CD4-positive, CD25-positive, alpha-beta regulatory T cell (primary cell): ENCODE data around the gene GNAT2. TPM values are rescaled to one million over a fixed set of nuclear protein-coding genes. Genes with fewer than 3 reads are reported as not detected.
A peak's percentile ranks its signal among the peaks of the same experiment; 100 is the strongest.

Experiments used
- ATAC-seq, 2 donors: fragments of 150-1000 bp; cut with Tn5 transposase; one replicate each; pipeline ENCODE4 v1.10.0; 2021; ENCODE audit warnings: low read depth in 2 of 2, moderate number of reproducible peaks in 2 of 2, moderate library complexity in 1 of 2
- DNase-seq, 3 donors: peaks; one replicate each; pipeline versions ENCODE4 v3.0.0 to v3.0.0-alpha.2; 2012 to 2022; ENCODE audit warnings: mixed read lengths in 1 of 3
- H3K27ac ChIP-seq: one replicate; pipeline ENCODE4 v1.7.0; 2013; ENCODE audit warnings: mild to moderate bottlenecking, low read length; ENCODE audit not compliant: insufficient read depth, poor library complexity, severe bottlenecking
- H3K27me3 ChIP-seq: one replicate; pipeline ENCODE4 v1.7.0; 2013; ENCODE audit warnings: low read length; ENCODE audit not compliant: control insufficient read depth, insufficient read depth
- H3K36me3 ChIP-seq: one replicate; pipeline ENCODE4 v1.7.0; 2013; ENCODE audit warnings: mild to moderate bottlenecking, low read length, moderate library complexity; ENCODE audit not compliant: control insufficient read depth, insufficient read depth
- H3K4me1 ChIP-seq: 2 replicates; pipeline ENCODE4 v1.7.0; 2013; ENCODE audit warnings: mild to moderate bottlenecking, low read length; ENCODE audit not compliant: insufficient read depth, control insufficient read depth, poor library complexity, severe bottlenecking
- H3K4me3 ChIP-seq: one replicate; pipeline ENCODE4 v1.7.0; 2013; ENCODE audit warnings: low read depth, mild to moderate bottlenecking, low read length, moderate library complexity
- H3K9me3 ChIP-seq, 2 experiments: 1 replicate in 1 of 2; 2 replicates in 1 of 2; pipeline ENCODE4 v1.7.0; 2013; ENCODE audit warnings: low read length in 2 of 2, mild to moderate bottlenecking in 1 of 2, moderate library complexity in 1 of 2; ENCODE audit not compliant: control insufficient read depth in 2 of 2
- H3K27ac Mint-ChIP-seq, 3 donors: one replicate each; pipeline ENCODE4 v1.8.0; 2020 to 2022; ENCODE audit warnings: mild to moderate bottlenecking in 3 of 3, mixed read lengths in 3 of 3, moderate library complexity in 2 of 3
- H3K27me3 Mint-ChIP-seq: one replicate; pipeline ENCODE4 v1.8.0; 2022; ENCODE audit warnings: mild to moderate bottlenecking, mixed read lengths
- H3K36me3 Mint-ChIP-seq: one replicate; pipeline ENCODE4 v1.8.0; 2020; ENCODE audit warnings: mixed read lengths
- H3K4me1 Mint-ChIP-seq, 4 donors: one replicate each; pipeline ENCODE4 v1.8.0; 2020 to 2022; ENCODE audit warnings: mixed read lengths in 4 of 4, mild to moderate bottlenecking in 1 of 4
- H3K4me3 Mint-ChIP-seq, 4 donors: one replicate each; pipeline ENCODE4 v1.8.0; 2020 to 2022; ENCODE audit warnings: mild to moderate bottlenecking in 4 of 4, mixed read lengths in 4 of 4, moderate library complexity in 3 of 4
- H3K9me3 Mint-ChIP-seq, 7 donors: one replicate each; pipeline ENCODE4 v1.8.0; 2020 to 2022; ENCODE audit warnings: mixed read lengths in 7 of 7, mild to moderate bottlenecking in 3 of 7, moderate library complexity in 2 of 7
- polyA plus RNA-seq, 4 donors: library from polyadenylated mRNA; unstranded; fragments of 300-500 nt; fragmentation: Illumina TruSeq; gene quantifications; one replicate each; pipeline ENCODE4 v1.2.3, GENCODE V29; 2021
- total RNA-seq: library from RNA; stranded (reverse); gene quantifications from one replicate; pipeline ENCODE4 v1.2.3, GENCODE V29; 2022

The GNAT2 gene
- total and polyA plus RNA-seq, 5 donors from 2014 or later: 0.40 TPM; not detected in 4

GRCh38 chr1:109641078-109641740 lies 21.8 kb upstream of the GNAT2 start:
- H3K36me3 ChIP-seq: no peaks in the 10 kb centered on the region
- H3K27me3 Mint-ChIP-seq: peaks cover 8% of the 10 kb centered on the region
- no peaks in the 10 kb centered on the region for H3K9me3 ChIP-seq
- no peak overlapping the region for H3K27ac Mint-ChIP-seq
- no peak overlapping the region for H3K27ac ChIP-seq
- peaks cover 13% of the 10 kb centered on the region for H3K4me1 ChIP-seq
- no peak overlapping the region for H3K4me3 Mint-ChIP-seq
- peaks cover 0 to 11% (median 4%) of the 10 kb centered on the region in 4 donors for H3K4me1 Mint-ChIP-seq
- no peaks in the 10 kb centered on the region for H3K27me3 ChIP-seq
- no peak overlapping the region for H3K4me3 ChIP-seq
- no peak for DNase-seq
- ATAC-seq: no peak
- no peaks in the 10 kb centered on the region for H3K36me3 Mint-ChIP-seq
- H3K9me3 Mint-ChIP-seq: peaks cover 0 to 1% (median 0%) of the 10 kb centered on the region in 7 donors

DNA sequence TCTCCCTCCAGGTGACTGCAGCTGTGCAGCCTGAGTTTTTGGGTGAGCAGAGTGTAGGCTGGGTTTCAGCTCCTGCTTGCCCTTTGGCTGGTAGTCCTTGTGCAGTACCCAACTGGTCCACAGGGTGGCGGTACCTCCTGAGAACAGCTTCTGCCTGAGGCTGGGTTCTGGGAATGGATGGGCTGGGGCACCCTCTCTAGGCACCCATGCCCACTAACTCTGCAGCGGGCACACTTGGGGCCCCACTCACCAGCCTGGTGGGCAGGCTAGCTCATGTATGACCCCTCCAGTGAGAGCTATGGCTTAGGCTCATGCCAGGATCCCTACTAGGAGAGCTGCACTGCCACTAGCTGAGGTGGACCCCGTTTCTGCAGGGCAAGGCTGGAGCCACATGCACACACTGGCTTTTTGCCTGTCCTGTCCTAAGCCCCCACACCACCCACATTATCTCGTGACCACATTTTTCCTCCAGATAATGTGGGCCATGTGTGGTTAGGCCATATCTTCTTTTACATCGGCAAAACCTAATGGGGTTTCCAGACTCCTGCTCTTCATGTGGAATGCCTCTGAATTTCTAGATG lies 21.0 kb upstream of the GNAT2 start:
- Histone ChIP-seq H3K27me3 (no peaks in the 10 kb centered on the region), H3K9me3 (no peaks in the 10 kb centered on the region), H3K36me3 (no peaks in the 10 kb centered on the region), H3K4me1 (peaks cover 13% of the 10 kb centered on the region), H3K4me3 (no peak overlapping the region), H3K27ac (no peak overlapping the region)
- no peaks in the 10 kb centered on the region for H3K36me3 Mint-ChIP-seq
- H3K9me3 Mint-ChIP-seq: peaks cover 0 to 1% (median 0%) of the 10 kb centered on the region in 7 donors
- H3K4me3 Mint-ChIP-seq: no peak overlapping the region
- ATAC-seq: peak; percentile 72 to 81
- H3K27me3 Mint-ChIP-seq: peaks cover 8% of the 10 kb centered on the region
- H3K4me1 Mint-ChIP-seq: peaks cover 0 to 11% (median 4%) of the 10 kb centered on the region in 4 donors
- DNase-seq: peak; percentile 75 to 80 (median 77)
- H3K27ac Mint-ChIP-seq: peak overlapping the region in 1 of 3 donors; percentile 20

- ATAC-seq: no peak
- no peak overlapping the region for H3K27ac ChIP-seq
- Mint-ChIP-seq H3K4me3 (no peak overlapping the region), H3K4me1 (peaks cover 0 to 14% (median 5%) of the 10 kb centered on the region in 4 donors), H3K27me3 (peaks cover 8% of the 10 kb centered on the region), H3K27ac (no peak overlapping the region), H3K9me3 (peaks cover 0 to 1% (median 0%) of the 10 kb centered on the region in 7 donors), H3K36me3 (no peaks in the 10 kb centered on the region)
- no peaks in the 10 kb centered on the region for H3K27me3 ChIP-seq
- no peak for DNase-seq
- peaks cover 16% of the 10 kb centered on the region for H3K4me1 ChIP-seq
- H3K4me3 ChIP-seq: no peak overlapping the region
- no peaks in the 10 kb centered on the region for H3K36me3 ChIP-seq
- H3K9me3 ChIP-seq: no peaks in the 10 kb centered on the region
Measured at GRCh38 chr1:109639841-109640184, 20.4 kb upstream of the GNAT2 start.

DNA sequence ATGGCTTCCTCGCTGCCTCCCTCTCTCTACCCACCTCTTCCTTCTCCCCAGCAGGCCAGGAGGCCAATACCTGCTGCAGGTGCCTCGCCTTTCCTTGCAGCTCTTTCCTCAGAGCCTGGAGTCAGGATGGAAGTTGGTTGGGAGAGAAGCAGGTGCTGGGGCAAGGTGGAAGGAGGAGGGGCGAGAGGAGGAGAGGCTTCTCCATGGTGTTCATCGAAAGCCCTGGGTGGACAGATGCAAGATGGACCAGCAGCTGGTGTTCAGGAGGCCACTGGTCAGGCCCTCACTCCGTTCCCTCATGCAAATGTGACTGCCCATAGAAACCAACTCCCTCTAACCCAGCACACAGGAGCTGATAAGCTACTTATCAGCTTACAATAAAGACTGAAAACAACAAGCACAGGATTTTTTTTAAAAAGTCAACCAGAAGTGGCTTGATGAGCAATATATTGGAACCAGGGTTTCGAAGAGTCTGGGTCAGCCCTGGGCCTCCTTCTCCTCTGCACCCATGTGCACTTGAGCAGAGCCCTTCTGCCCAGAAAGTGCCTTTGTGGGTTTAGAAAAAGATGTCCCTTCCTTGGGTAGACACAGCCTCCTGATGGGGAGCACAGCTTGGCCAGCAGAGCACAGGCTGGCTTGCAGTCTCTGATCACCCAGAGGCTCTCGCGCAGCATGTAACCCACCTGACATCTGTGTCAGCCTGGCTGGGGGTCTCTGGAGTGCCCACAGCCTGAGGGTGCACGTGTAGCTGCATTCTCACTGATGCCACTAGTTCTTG lies 19.8 kb upstream of the GNAT2 start:
- Histone ChIP-seq H3K27me3 (no peaks in the 10 kb centered on the region), H3K4me3 (no peak overlapping the region), H3K36me3 (no peaks in the 10 kb centered on the region), H3K9me3 (no peaks in the 10 kb centered on the region), H3K27ac (no peak overlapping the region), H3K4me1 (peaks cover 21% of the 10 kb centered on the region)
- no peak overlapping the region for H3K4me3 Mint-ChIP-seq
- H3K9me3 Mint-ChIP-seq: peaks cover 0 to 1% (median 0%) of the 10 kb centered on the region in 7 donors
- no peaks in the 10 kb centered on the region for H3K36me3 Mint-ChIP-seq
- no peak for ATAC-seq
- H3K4me1 Mint-ChIP-seq: peaks cover 0 to 20% (median 11%) of the 10 kb centered on the region in 4 donors
- DNase-seq: no peak
- peaks cover 8% of the 10 kb centered on the region for H3K27me3 Mint-ChIP-seq
- no peak overlapping the region for H3K27ac Mint-ChIP-seq

DNA sequence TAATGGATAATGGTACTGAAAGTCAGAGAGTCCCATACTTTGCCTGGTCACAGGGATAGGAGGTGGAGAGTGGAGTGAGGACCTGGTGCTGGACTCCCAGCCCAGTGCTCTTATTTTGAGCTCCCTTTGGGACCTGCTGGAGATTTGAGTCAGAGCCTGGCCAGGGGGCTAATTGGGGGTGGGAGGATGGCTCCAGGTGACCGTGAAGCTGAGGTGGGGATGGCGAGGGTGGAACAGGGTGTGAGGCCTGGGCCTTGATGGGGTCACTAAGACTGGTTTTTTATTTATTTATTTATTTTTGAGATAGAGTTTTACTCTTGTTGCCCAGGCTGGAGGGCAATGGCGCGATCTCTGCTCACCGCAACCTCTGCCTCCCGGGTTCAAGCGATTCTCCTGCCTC lies 18.0 kb upstream of the GNAT2 start:
- Mint-ChIP-seq H3K27me3 (peaks cover 8% of the 10 kb centered on the region), H3K9me3 (peaks cover 0 to 1% (median 0%) of the 10 kb centered on the region in 7 donors), H3K4me3 (no peak overlapping the region)

GRCh38 chr1:109636201-109636952 lies 17.0 kb upstream of the GNAT2 start:
- DNase-seq: no peak
- Mint-ChIP-seq H3K9me3 (peaks cover 0 to 1% (median 0%) of the 10 kb centered on the region in 7 donors), H3K27me3 (peaks cover 8% of the 10 kb centered on the region), H3K4me3 (no peak overlapping the region), H3K27ac (peak overlapping the region in 1 of 3 donors; percentile 54), H3K36me3 (no peaks in the 10 kb centered on the region), H3K4me1 (peaks cover 0 to 16% (median 11%) of the 10 kb centered on the region in 4 donors)
- no peak for ATAC-seq
- Histone ChIP-seq H3K27me3 (no peaks in the 10 kb centered on the region), H3K4me1 (peaks cover 14% of the 10 kb centered on the region), H3K27ac (no peak overlapping the region), H3K9me3 (no peaks in the 10 kb centered on the region), H3K36me3 (peaks cover 4% of the 10 kb centered on the region), H3K4me3 (no peak overlapping the region)

More for the DNA sequence above, 18.0 kb upstream of the GNAT2 start:
- no peaks in the 10 kb centered on the region for H3K36me3 Mint-ChIP-seq
- Histone ChIP-seq H3K27ac (no peak overlapping the region), H3K4me3 (no peak overlapping the region), H3K36me3 (no peaks in the 10 kb centered on the region), H3K4me1 (peaks cover 14% of the 10 kb centered on the region), H3K9me3 (no peaks in the 10 kb centered on the region), H3K27me3 (no peaks in the 10 kb centered on the region)
- ATAC-seq (no peak), DNase-seq (no peak)
- peaks cover 0 to 16% (median 11%) of the 10 kb centered on the region in 4 donors for H3K4me1 Mint-ChIP-seq
- H3K27ac Mint-ChIP-seq: no peak overlapping the region

- Mint-ChIP-seq H3K4me3 (no peak overlapping the region), H3K27me3 (peaks cover 8% of the 10 kb centered on the region), H3K4me1 (peaks cover 0 to 16% (median 11%) of the 10 kb centered on the region in 4 donors), H3K36me3 (peaks cover 3% of the 10 kb centered on the region), H3K9me3 (peaks cover 0 to 3% (median 0%) of the 10 kb centered on the region in 7 donors), H3K27ac (no peak overlapping the region)
- ATAC-seq (no peak), DNase-seq (no peak)
- Histone ChIP-seq H3K36me3 (peaks cover 10% of the 10 kb centered on the region), H3K27me3 (no peaks in the 10 kb centered on the region), H3K4me3 (no peak overlapping the region), H3K27ac (no peak overlapping the region), H3K9me3 (no peaks in the 10 kb centered on the region), H3K4me1 (peaks cover 14% of the 10 kb centered on the region)
Measured at GRCh38 chr1:109635862-109636200, 16.4 kb upstream of the GNAT2 start.
